Measurements from ENCODE around the gene TF.

The TF gene

DNA sequence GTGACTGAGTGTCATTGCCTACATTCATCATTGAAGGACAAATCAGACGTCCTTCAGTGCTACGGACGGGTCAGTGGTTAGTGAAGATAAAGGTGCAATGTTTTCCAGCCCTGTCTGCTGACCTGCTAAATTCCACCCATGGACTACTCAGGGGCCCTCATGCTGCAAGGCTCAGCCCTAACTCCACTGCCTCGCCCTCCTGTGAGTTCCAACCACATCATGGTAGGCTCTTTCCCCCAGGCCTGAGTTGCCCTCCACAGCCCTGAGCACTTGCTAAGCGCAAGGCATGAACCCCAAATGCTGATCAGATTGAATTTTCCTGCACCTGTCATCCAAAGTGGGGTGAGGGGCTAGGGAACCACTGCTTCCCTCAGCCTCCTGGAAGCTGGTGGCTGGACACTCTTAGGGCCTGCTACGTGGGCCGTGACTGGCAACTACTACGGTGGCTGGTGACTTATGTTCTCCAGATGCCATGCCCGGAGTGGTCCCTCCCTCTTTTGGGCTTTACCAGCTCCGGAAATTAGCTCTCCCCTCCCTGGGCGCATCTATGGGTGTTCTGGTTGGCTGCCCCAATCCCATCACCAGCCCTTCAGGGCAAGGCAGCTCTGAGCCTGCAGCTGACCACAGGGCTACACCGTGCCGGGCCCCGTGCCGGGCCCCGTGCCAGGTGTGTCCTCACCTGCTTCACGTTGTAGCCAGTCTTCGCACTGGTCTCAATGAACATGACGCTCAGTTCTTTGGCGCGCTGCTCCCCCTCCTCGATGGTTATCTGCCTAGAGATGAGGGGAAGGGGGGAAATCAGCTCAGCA, 91.5 kb downstream of the TF start:
- DNase-seq, result no peak

DNA sequence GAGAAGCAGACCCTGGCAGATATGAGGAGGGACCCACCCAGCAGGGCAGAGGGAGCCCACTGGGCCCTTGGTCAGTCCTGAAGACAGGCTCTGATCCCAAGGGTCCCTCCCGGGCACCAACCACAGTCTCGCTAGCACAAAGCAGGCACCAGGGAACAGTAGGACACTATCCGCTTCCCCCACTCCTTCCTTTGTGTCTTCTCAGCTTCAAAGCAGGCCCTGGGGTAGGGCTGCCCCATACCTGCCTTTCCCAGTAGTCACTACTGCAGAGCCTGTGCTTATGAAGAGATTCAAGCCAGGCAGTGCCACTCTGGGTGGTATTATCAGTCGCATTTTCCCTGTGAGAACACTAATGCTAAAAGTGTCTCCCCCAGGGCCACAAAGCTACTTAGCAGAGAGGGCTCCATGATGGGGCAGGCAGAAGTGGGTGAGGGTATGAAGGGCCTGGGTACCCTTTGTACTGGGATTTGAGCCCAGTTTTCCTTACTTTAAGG, 92.2 kb downstream of the TF start:
- no peak for DNase-seq

DNA sequence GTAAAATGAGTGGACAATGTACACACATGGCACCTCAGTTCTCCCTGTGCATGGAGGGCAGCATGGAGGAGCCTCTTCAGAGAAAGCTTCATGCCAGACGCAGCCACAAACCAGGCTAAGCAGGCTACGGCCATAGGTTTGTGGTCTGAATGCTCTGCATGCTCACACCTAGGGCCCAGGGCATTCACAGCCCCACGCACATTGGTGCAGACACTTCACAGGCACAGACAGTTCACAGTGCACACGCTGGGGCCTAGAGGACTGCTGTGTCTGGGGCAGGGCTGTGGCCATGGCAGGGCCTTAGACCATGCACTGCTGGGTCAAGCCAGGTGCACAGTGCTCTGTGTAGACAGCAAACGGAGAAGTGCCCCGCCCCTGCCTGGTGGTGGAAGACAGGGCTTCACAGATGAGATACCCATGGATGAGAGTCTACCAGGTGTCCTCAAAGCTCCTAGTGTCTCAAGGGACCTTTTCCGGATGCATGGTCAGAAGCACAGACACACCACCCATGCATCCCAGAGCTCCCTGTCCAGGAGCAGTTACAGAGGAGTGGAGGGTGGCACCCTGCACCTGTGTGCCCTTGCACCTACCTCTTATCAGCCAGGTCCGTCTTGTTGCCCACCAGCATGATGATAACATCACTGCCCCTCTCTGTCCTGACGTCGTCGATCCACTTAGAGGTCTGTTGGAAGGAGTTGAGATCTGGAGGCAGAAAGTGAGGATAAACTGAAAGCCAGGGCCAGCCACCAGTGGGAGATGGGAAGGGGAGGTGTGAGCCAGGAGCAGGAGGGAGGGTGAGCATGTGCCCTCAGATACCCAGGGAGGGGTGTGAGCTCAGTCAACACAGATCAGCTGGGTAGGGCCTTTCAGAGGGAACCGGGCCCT, 93.0 kb downstream of the TF start:
- DNase-seq, result no peak

DNA sequence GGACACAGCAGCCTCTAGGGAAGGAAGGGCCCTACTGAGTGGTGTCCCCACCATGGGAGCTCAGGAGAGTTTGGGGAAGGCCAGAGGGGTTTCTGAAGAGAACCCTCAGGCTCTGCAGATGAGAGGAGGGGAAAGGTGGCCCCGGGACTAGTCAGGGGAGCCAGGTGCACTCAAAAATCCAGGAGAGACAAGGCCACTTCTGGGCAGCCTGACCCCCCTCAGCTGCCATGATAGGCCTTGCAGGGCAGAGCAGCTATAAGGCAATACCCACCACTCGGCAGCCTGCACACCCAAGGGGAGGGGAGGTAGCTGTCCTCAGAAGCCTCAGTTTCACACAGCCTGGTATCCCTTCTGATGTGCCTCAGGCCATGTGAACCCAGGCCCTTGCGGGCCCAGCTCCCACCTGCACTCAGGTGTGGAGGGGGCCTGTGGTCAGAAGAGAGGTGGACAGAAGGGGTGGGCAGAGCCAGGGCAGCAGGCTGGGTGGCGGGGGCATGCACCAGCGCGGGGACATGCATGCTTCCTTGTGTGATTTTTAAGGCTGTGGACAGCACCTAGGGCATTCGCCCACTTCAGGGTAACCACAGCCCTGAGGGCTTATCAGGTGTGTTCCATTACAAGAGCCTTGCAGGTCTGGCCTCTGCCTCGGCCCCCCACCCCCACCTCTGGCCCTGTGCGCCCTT, 94.0 kb downstream of the TF start:
- DNase-seq, result no peak

DNA sequence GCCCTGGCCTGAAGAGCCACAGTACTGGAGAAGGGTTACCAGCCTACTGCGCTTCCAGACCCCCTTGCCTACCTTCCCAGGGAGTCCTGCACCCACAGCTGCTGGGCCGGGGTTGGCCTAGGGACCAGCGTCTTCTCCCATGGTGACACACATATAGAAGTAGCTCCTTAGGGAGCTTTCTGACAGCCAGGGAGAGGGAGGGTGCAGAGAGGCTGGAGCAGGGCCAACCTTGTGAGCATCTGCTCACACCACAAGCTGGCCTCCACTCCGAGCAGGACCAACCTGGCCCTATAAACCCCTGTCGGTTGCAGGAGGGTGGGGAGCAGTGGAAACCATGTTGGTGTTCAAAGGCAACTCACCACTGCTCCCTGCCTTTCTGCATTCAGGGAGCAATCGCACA, 94.6 kb downstream of the TF start:
- no peak for DNase-seq

DNA sequence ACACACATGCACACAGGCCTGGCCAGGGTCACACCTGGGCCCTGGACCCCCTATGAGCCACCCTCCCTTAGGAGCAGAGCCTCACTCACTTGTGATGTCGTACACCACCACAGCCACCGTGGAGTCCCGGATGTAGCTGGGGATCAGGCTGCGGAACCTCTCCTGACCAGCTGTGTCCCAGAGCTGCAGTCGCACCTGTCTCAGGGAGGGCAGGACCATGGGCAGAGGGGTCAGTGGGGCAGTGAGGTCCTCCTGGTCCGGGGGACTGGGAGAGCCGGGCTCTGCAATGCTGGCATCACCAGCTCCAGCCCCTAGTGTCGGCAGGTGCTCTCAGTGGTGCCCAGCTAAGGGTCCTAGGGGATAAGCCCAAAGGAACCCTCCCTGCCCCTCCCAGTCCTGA, 95.0 kb downstream of the TF start:
- DNase-seq, result no peak

DNA sequence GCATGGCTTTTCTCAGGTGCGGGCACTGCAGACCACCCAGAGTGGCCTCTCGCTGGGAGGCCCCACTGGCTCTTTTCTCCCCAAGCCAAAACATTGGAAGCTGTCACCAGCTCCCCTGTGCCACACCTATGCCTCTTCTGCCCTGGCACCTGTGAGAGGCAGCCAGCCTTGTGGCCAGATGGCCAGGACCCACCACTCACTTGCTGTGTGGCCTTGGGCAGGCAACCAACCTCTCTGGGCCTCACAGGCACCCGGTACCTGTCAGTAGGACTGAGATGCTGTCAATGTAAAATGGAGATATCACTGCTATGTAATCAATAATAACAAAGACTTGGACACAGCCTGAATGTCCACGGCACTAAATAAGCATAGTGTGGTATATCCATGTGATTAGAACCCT, 96.0 kb downstream of the TF start:
- DNase-seq, result no peak

DNA sequence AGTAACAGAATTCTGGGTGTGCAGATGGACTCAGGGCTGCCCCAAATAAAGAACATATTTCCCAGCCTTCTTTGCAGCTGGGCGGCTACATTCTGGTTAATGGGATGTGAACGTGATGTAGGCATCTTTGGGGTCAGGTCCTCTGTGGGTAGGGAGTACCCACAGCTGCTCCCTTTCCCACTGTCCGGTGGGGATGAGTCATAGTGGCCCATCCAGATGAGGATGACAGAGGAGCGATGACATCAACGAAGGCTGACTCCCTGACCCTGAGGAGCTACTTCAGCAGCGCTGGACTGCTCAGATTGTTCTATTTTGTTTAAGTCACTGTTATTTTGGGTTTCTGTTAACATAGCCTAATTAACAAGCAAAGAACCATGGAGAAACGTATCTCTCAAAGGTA, 97.4 kb downstream of the TF start:
- no peak for DNase-seq

DNA sequence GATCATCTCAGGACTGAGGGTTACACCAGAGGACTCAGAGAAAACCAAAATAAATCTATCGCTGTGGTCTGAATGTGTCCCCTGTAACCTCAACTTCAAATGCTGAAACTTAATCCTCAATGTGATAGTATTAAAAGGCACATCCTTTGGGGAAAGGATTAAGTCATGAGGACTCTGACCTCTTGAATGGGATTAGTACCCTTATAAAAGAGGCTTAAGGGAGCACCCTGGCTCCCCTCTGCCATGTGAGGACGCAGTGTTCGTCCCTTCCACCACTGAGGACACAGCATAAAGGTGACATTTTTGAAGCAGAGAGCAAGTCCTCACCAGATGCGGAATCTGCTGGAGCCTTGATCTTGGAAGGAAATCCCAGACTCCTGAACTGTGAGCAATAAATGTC, 98.9 kb downstream of the TF start:
- no peak for DNase-seq

All from T-helper 9 cell (primary cell).